ENCODE results near the gene TBC1D10B.

DNA sequence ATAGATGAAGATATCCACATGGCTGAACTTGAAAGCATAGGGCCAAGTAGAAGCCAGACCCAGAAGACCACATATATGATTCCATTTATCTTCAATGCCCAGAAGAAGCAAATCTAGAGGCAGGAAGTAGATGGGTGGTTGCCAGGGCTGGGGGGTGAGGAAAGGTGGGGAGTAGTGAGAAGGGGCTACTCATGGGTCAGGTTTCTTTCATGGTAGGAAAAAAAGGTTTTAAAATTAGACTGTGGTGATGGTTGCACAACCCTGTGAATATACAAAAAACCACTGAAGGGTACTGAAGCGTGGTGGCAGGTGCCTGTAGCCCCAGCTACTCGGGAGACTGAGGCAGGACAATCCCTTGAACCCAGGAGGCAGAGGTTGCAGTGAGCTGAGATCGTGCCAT is 20.6 kb downstream of the TBC1D10B start:
- TF ChIP-seq FOXM1 (IDR thresholded peaks at IDR 0.05; ENCODE audit: borderline replicate concordance, low read depth) = no peak
- TF ChIP-seq EP300 (IDR thresholded peaks at IDR 0.05; ENCODE audit: borderline replicate concordance) = peak; percentile 52; the same call in 1 of the 2 replicates
- no peak for TF ChIP-seq RAD21 (IDR thresholded peaks at IDR 0.05; ENCODE audit: low read depth)
- TF ChIP-seq, protein P1, sequence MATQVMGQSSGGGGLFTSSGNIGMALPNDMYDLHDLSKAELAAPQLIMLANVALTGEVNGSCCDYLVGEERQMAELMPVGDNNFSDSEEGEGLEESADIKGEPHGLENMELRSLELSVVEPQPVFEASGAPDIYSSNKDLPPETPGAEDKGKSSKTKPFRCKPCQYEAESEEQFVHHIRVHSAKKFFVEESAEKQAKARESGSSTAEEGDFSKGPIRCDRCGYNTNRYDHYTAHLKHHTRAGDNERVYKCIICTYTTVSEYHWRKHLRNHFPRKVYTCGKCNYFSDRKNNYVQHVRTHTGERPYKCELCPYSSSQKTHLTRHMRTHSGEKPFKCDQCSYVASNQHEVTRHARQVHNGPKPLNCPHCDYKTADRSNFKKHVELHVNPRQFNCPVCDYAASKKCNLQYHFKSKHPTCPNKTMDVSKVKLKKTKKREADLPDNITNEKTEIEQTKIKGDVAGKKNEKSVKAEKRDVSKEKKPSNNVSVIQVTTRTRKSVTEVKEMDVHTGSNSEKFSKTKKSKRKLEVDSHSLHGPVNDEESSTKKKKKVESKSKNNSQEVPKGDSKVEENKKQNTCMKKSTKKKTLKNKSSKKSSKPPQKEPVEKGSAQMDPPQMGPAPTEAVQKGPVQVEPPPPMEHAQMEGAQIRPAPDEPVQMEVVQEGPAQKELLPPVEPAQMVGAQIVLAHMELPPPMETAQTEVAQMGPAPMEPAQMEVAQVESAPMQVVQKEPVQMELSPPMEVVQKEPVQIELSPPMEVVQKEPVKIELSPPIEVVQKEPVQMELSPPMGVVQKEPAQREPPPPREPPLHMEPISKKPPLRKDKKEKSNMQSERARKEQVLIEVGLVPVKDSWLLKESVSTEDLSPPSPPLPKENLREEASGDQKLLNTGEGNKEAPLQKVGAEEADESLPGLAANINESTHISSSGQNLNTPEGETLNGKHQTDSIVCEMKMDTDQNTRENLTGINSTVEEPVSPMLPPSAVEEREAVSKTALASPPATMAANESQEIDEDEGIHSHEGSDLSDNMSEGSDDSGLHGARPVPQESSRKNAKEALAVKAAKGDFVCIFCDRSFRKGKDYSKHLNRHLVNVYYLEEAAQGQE (IDR thresholded peaks at IDR 0.05; ENCODE audit: low read depth) = no peak
- peak; percentile 50; the same call in 1 of the 2 replicates for TF ChIP-seq TCF12 (IDR thresholded peaks at IDR 0.05; ENCODE audit: low read depth)
- TF ChIP-seq, protein P2, sequence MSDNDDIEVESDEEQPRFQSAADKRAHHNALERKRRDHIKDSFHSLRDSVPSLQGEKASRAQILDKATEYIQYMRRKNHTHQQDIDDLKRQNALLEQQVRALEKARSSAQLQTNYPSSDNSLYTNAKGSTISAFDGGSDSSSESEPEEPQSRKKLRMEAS (IDR thresholded peaks at IDR 0.05) = no peak
- TF ChIP-seq CREB1 (IDR thresholded peaks at IDR 0.05; ENCODE audit: low read depth) = no peak
- no peak for TF ChIP-seq EGR1 (IDR thresholded peaks at IDR 0.05)
- no peak for TF ChIP-seq TAF1 (IDR thresholded peaks at IDR 0.05; ENCODE audit: low read depth)
- TF ChIP-seq, protein P3, sequence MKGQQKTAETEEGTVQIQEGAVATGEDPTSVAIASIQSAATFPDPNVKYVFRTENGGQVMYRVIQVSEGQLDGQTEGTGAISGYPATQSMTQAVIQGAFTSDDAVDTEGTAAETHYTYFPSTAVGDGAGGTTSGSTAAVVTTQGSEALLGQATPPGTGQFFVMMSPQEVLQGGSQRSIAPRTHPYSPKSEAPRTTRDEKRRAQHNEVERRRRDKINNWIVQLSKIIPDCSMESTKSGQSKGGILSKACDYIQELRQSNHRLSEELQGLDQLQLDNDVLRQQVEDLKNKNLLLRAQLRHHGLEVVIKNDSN (IDR thresholded peaks at IDR 0.05) = no peak
- no peak for TF ChIP-seq TEAD4 (IDR thresholded peaks at IDR 0.05)
- peak; percentile 89 for TF ChIP-seq CEBPB (IDR thresholded peaks at IDR 0.05)
- no peak; the same call in 1 of the 2 replicates for TF ChIP-seq NFIC (IDR thresholded peaks at IDR 0.05)

Data from Ishikawa (cell line).